ENCODE measurements around the gene CLDN1.
A peak's percentile ranks its signal among the peaks of the same experiment; 100 is the strongest.

Gene CLDN1

DNA sequence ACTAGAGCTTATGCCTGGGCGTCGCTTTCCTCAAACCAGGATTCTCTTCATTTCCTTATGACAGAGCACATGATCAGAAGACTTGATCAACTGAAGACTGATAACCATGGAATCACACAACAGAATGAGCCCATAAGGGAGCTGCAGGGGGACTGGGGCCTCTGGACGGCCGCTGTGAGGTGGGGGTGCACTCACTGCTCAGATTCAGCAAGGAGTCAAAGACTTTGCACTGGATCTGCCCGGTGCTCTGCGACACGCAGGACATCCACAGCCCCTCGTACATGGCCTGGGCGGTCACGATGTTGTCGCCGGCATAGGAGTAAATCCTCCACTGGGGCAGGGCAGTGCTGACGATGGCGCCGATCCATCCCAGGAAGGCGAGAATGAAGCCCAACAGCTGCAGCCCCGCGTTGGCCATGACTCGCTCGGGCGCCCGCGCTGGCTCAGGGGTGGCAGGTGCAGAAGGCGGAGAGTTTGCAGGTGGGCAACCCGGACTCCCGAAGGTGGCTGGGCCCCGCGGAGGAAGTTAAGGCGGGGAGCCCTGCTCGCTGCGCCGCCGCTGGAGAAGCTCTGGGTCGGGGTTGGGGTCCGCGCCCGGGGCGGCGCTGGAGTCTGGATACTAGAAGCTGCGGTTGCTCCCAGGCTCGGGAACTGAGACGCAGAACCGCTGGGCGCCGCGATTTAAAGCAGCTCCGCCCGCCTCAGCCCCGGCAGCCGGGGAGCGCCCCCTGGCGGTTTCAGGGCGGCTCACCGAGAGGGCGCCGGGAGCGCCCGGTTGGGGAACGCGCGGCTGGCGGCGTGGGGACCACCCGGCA lies at the start of gene CLDN1:
TSS of gene CLDN1 (minus strand) at position 658 of the 815 bp plus-strand sequence. CDS start at position 418, 240 bp downstream.
- DNase-seq (ENCODE audit: low spot score): peak; percentile 73

DNA sequence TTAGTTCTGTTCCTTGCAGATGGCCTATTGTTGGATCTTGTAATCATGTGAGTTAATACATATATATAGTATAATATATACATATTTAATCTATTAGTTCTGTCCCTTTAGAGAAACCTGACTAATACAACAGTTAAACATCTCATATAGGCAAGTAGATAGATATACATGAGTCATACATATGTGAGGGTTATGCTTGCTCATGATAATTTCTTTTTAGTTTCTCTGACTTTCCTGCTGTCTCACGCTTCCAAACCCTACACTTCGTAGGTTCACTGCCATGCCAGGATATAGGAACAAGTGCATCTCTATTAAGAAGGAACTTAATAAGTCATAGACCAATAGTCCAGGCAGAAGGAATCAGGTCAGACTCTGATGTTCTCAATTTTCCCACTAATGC lies 48.9 kb upstream of the CLDN1 start:
- no peak for DNase-seq (ENCODE audit: low spot score)

DNA sequence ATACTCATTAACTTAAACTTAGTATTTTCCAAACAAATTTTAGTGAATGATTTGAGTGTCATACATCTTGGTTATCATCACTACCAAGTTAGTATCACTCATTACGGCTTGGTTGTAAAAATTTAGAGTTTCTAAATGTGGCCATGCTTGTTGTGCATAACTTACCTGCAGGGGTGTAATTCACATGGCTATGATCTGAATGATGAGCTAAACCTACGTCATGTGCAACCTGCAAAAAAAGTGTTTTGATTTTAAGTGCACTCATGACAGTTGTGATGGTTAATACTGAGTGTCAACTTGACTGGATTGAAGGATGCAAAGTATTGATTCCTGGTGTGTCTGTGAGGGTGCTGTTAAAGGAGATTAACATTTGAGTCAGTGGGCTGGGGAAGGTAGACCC lies 48.1 kb upstream of the CLDN1 start:
- no peak for DNase-seq (ENCODE audit: low spot score)

DNA sequence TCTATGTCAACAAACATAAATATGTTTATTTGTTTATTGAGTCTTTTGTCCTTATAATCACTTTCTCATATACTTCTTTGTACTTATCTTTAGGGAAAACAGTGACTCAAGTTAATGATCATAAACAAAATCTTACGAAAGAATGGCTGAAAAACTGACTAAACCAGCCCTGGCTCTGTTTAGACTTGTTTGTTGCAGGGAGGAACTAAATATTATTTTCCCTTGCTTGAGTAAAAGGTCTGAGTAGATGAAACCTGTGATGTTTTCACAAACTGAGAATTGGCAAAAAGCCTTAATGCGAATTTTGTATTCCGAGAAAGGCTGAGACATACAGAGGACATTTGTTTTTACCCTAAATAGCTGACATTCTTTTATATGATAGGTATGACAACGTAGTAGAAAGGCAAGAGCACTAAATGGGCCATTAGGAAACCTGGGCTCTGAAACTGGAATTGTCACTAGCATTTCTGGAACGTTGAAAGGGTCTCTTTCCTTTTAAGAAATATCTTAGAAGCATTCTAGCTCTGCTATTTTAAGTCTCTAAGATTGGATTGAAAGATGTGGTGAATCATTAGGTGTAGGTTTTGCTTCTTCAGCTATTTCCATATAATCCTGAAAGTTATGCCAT lies 47.5 kb upstream of the CLDN1 start:
- no peak for DNase-seq (ENCODE audit: low spot score)

DNA sequence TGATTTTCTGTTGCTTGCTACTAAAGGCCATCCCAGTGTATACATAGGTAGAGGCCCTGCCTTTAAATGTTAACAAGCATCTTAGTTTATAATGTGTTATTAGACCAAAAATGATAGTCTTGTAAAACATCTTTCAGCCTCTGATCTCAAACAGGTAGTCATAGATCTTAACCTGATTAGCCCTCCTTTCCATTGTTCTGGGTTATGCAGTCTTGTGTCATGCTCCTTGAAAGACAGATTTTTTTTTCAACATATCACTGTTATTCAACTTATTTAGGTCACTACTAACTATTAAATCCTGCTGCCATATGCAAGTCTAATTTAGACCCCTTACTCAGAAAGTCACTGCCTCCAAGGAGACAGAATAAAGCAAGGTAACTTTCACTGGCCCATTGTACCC lies 46.6 kb upstream of the CLDN1 start:
- no peak for DNase-seq (ENCODE audit: low spot score)

GRCh38 chr3:190366133-190366532 lies 43.9 kb upstream of the CLDN1 start:
- no peak for DNase-seq (ENCODE audit: low spot score)

GRCh38 chr3:190362258-190362657 lies 40.0 kb upstream of the CLDN1 start:
- no peak for DNase-seq (ENCODE audit: low spot score)

GRCh38 chr3:190361791-190362190 lies 39.5 kb upstream of the CLDN1 start:
- no peak for DNase-seq (ENCODE audit: low spot score)

DNA sequence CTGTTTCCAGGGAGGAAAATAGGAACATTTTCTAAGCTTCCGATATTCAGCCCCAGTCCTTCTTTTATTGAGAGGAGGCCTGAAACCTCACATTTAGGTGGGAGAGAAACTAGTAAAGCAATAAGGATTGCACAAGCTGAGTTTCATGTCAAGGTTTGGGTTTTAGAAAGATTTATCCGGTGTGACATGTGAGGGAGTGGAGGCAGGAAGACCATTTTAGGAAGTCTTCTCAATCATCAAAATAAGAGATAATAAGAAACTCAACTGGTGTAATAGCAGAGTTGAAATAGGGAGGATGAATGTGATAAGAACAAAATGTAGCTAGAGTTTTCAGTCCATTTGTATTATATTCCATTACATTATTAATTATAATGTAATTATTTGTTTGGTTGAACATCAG lies 38.0 kb upstream of the CLDN1 start:
- no peak for DNase-seq (ENCODE audit: low spot score)

DNA sequence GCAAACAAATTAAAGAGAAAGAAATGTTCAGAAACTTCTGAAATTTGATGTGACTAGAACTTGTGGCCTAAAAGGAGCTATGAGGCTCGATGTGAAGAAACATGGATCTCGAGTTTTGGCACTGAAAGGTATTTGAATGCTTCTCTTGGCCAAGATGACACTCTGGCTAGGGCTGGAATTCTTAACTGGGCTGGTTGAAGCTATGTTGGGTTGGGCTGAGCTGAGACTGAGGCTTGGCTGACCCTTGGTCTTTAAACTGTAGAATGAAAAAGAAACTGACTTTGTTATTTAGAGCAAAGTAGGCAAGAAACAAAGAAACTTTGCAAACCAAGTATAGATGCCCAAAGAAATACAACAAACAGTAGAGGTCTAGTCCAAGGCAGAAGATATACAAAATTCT lies 37.6 kb upstream of the CLDN1 start:
- no peak for DNase-seq (ENCODE audit: low spot score)

DNA sequence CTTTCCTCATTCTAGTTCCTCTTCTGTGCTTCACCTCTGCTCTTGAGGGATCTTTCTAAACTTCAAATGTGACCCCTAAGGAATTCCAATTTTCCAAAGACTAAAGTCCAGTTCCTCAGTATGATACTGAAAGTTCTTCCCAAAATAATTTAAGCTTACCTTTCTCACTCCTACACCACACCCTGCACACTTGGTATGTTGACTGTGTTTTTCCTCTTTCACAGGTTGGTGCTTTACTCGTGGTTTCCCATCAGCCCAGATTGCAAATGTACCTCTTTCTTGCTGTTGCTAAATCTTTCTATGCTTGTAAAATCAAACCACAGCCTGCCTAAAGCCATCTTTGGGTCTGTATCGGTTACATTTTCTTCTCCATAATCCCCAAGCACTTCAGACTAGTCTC lies 35.2 kb upstream of the CLDN1 start:
- DNase-seq (ENCODE audit: low spot score): no peak

GRCh38 chr3:190356246-190356645 lies 34.0 kb upstream of the CLDN1 start:
- DNase-seq (ENCODE audit: low spot score): no peak

DNA sequence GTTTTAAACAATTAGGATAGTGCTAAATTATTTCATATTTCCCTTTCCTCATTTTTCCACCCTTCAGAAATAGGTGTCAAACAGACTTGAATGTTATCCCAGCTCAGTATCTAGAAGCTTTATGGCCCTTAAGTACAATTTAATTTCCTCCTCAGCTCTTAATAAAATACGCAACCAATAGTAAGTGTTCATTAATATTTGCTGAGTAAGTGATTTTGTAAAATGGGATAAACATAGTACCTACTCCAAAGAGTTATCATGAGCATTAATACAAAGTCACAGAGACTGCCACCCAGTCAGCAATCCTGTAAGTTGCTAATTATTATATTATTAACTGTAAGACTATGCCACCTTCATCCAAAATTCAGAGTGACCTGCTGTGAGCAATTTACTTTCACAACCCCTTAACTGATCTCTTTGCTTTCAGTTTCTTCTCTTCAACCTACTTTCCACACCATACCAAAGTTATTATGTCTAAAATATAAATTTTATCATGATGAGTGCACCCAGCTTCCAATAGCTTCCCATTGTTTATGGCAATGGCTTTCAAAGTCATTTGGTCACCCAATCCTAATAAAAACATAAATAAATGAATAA lies 30.7 kb upstream of the CLDN1 start:
- no peak for DNase-seq (ENCODE audit: low spot score)

- DNase-seq (ENCODE audit: low spot score): no peak
Measured at GRCh38 chr3:190346541-190346940, 24.3 kb upstream of the CLDN1 start.

DNA sequence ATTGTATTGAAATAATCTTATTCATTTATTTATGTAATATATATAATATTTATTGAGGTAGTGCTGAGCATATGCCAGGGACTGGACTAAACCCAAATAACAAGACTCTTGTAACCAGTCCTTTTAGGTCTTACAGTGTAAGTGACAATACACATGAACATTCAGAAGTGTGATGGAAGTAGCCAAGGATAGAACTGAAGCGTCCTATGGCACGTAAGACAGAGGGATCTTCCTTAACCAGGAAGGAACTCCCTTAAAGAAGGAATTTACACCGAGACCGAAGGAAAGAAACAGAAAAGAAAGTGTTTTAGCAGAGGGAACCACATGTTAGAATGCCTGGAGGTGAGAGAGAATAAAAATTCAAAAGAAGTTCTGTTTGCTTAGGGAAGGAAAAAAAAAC lies 23.6 kb upstream of the CLDN1 start:
- DNase-seq (ENCODE audit: low spot score): no peak

GRCh38 chr3:190345027-190345821 lies 23.0 kb upstream of the CLDN1 start:
- DNase-seq (ENCODE audit: low spot score): peak; percentile 42

DNA sequence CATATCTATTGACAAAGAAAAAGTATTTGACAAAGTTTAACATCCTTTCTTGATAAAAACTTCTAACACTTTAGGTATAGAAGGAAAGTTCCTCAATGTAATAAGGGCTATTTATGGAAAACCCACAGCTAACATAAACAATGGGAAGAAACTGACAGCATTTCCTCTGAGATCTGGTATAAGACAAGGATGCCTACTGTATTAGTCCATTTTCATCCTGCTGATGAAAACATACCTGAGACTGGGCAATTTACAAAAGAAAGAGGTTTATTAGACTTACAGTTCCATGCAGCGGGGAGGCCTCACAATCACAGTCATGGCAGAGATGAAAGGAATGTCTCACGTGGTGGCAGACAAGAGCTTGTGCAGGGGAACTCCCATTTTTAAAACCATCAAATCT lies 17.8 kb upstream of the CLDN1 start:
- DNase-seq (ENCODE audit: low spot score): peak; percentile 41

- peak; percentile 93 for DNase-seq (ENCODE audit: low spot score)
Measured at GRCh38 chr3:190339130-190339529, 16.9 kb upstream of the CLDN1 start.

GRCh38 chr3:190338717-190339116 lies 16.5 kb upstream of the CLDN1 start:
- DNase-seq (ENCODE audit: low spot score): peak; percentile 80

GRCh38 chr3:190337301-190337700 lies 15.1 kb upstream of the CLDN1 start:
- DNase-seq (ENCODE audit: low spot score): no peak

GRCh38 chr3:190336516-190337189 lies 14.4 kb upstream of the CLDN1 start:
- no peak for DNase-seq (ENCODE audit: low spot score)

GRCh38 chr3:190333961-190334360 lies 11.7 kb upstream of the CLDN1 start:
- no peak for DNase-seq (ENCODE audit: low spot score)
